Urothelium cell line (cell line): ENCODE data around the gene SHF.
A peak's percentile ranks its signal among the peaks of the same experiment; 100 is the strongest.

Source experiments
- DNase-seq: peaks from one replicate; pipeline ENCODE4 v3.0.0; 2011; ENCODE audit warnings: low spot score, mixed read lengths
- FAIRE-seq: peaks from 2 replicates; lab custom pipeline; 2011; peaks lifted over from hg19 to GRCh38; lab: Jason Lieb, UNC

The SHF gene

GRCh38 chr15:45130291-45131000, 57.3 kb downstream of the SHF start:
- FAIRE-seq: no peak
- DNase-seq: no peak

- DNase-seq (no peak), FAIRE-seq (no peak)
Observed at GRCh38 chr15:45129651-45130129, 58.1 kb downstream of the SHF start, which contains the start of the genes DUOX1 and DUOXA1. Gene DUOX1, plus strand, starts transcription at chr15:45129994. Its CDS starts 1,973 bp downstream, at chr15:45131967. Gene DUOXA1, minus strand, starts transcription at chr15:45129879. Its CDS starts 6,865 bp downstream, at chr15:45123014.

- DNase-seq (no peak), FAIRE-seq (no peak)
Observed at GRCh38 chr15:45128971-45129639, 58.7 kb downstream of the SHF start.

GRCh38 chr15:45126535-45127158, 61.1 kb downstream of the SHF start:
- no peak for DNase-seq

GRCh38 chr15:45123397-45123796, 64.4 kb downstream of the SHF start:
- DNase-seq (no peak), FAIRE-seq (no peak)

More at GRCh38 chr15:45126535-45127158, 61.1 kb downstream of the SHF start:
- FAIRE-seq: no peak

- no peak for FAIRE-seq
- no peak for DNase-seq
Observed at GRCh38 chr15:45122719-45123118, 65.0 kb downstream of the SHF start.

- DNase-seq: peak; percentile 87
- no peak for FAIRE-seq
Observed at GRCh38 chr15:45121706-45122417, 65.9 kb downstream of the SHF start.

- no peak for FAIRE-seq
- no peak for DNase-seq
Observed at GRCh38 chr15:45121020-45121419, 66.7 kb downstream of the SHF start.

- no peak for FAIRE-seq
- no peak for DNase-seq
Observed at GRCh38 chr15:45120081-45120972, 67.4 kb downstream of the SHF start.

- FAIRE-seq: no peak
Observed at GRCh38 chr15:45118996-45119395, 68.8 kb downstream of the SHF start.

GRCh38 chr15:45118131-45118588, 69.6 kb downstream of the SHF start:
- FAIRE-seq: peak; percentile 61

More at GRCh38 chr15:45118996-45119395, 68.8 kb downstream of the SHF start:
- DNase-seq: no peak

GRCh38 chr15:45117308-45118130, 70.2 kb downstream of the SHF start:
- FAIRE-seq: no peak
- DNase-seq: no peak

More at GRCh38 chr15:45118131-45118588, 69.6 kb downstream of the SHF start:
- DNase-seq: peak; percentile 91
